SK-N-SH treated with all-trans-retinoic acid at 6 μM for 48 hours (cell line): ENCODE results near the gene NR2E1.

ENCODE experiments used
- ATAC-seq: fragments of 200-7000 bp; cut with Tn5 transposase; 3 replicates; pipeline ENCODE4 v1.9.1; 2020; ENCODE audit warnings: mild to moderate bottlenecking, moderate library complexity
- BACH2 ChIP-seq: fragments of 250-450 bp; sonication (Bioruptor Pico); IDR thresholded peaks from 2 replicates; pipeline ENCODE4 v1.9.0; 2021; ENCODE audit warnings: mild to moderate bottlenecking, borderline replicate concordance
- CSDC2 ChIP-seq: fragments of 250-450 bp; sonication (Bioruptor Pico); IDR thresholded peaks from 2 replicates; pipeline ENCODE4 v1.5.0; 2020; ENCODE audit warnings: mild to moderate bottlenecking, moderate library complexity
- ESRRG ChIP-seq: fragments of 250-450 bp; sonication (Bioruptor Pico); IDR thresholded peaks from 2 replicates; pipeline ENCODE4 v1.6.1; 2021; ENCODE audit warnings: mild to moderate bottlenecking
- ISL1 ChIP-seq: fragments of 250-450 bp; sonication (Bioruptor Pico); IDR thresholded peaks from 2 replicates; pipeline ENCODE4 v2.1.2; 2022; ENCODE audit warnings: mild to moderate bottlenecking, moderate library complexity
- OSR1 ChIP-seq: fragments of 250-450 bp; sonication (Bioruptor Pico); IDR thresholded peaks from 2 replicates; pipeline ENCODE4 v1.8.0; 2022; ENCODE audit warnings: moderate library complexity, mild to moderate bottlenecking, inconsistent platforms
- PPARA ChIP-seq: fragments of 250-450 bp; sonication (Bioruptor Pico); IDR thresholded peaks from 2 replicates; pipeline ENCODE4 v1.5.0; 2020; ENCODE audit warnings: mild to moderate bottlenecking, borderline replicate concordance
- RARB ChIP-seq: fragments of 250-450 bp; sonication (Bioruptor Pico); IDR thresholded peaks from 2 replicates; pipeline ENCODE4 v1.8.0; 2021; ENCODE audit warnings: mild to moderate bottlenecking, moderate library complexity
- SNAI2 ChIP-seq: fragments of 250-450 bp; sonication (Bioruptor Pico); IDR thresholded peaks from 2 replicates; pipeline ENCODE4 v1.5.0; 2020; ENCODE audit warnings: mild to moderate bottlenecking, moderate library complexity
- TCF4 ChIP-seq: fragments of 250-450 bp; sonication (Bioruptor Pico); IDR thresholded peaks from 2 replicates; pipeline ENCODE4 v1.8.0; 2021; ENCODE audit warnings: mild to moderate bottlenecking, moderate library complexity, borderline replicate concordance
- ZNF565 ChIP-seq: fragments of 450-650 bp; formaldehyde crosslinking; conservative IDR thresholded peaks from 2 replicates; pipeline ENCODE4 v1.5.0; 2020; ENCODE audit warnings: low read depth, mild to moderate bottlenecking, moderate library complexity
- ZNF70 ChIP-seq: fragments of 450-650 bp; formaldehyde crosslinking; IDR thresholded peaks from 2 replicates; pipeline ENCODE4 v1.5.0; 2020; ENCODE audit warnings: mild to moderate bottlenecking, moderate library complexity
- TF ChIP-seq, protein P1 (sequence below): fragments of 250-450 bp; sonication (Bioruptor Pico); IDR thresholded peaks from 2 replicates; pipeline ENCODE4 v1.5.1; 2020; ENCODE audit warnings: low read depth, mild to moderate bottlenecking, moderate library complexity
- TF ChIP-seq, protein P2 (sequence below): fragments of 250-450 bp; sonication (Bioruptor Pico); IDR thresholded peaks from 2 replicates; pipeline ENCODE4 v1.8.0; 2020; ENCODE audit warnings: mild to moderate bottlenecking, moderate library complexity, borderline replicate concordance
- TF ChIP-seq, protein P3 (sequence below): fragments of 250-450 bp; sonication (Bioruptor Pico); IDR thresholded peaks from 2 replicates; pipeline ENCODE4 v1.5.0; 2020; ENCODE audit warnings: mild to moderate bottlenecking, moderate library complexity
- TF ChIP-seq, protein P4 (sequence below): fragments of 250-450 bp; sonication (Bioruptor Pico); IDR thresholded peaks from 2 replicates; pipeline ENCODE4 v1.8.0; 2021; ENCODE audit warnings: low read depth, mild to moderate bottlenecking, moderate library complexity, borderline replicate concordance

The NR2E1 gene

DNA sequence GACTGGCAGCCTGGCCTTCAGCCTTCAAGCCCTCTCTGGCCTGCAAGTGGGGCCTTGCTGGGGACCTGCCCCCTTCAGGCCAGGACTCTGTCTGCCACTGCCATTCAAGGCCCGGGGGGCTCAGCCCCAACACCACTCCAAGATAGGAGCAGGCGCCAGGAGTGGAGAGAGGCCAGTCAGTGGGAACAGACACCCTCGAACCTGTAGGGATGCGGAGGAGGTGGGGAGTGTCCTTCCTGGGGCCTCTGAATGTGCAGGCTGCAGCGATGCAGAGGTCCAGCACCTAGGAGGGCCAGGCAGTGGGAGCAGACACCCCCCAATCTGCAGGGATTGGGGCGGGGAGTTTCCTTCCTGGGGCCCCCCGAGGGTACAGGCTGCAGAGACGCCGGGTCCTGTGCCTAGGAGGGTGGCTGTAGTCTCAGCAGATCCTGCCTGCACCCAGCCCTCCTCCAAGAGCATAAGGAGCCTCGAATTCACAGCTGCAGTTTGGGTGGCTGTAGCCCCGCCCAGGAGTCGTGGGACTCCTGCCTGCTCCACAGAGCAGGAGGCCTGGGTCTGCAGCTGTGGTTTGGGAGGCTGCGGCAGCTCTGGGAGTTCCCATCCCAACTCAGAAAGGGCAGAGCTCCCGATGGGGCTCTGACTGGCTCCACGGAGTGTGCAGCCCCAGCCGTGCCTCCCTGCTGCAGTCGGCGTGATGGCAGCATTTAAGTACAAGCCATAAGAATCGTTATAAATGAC is 33.1 kb downstream of the NR2E1 start:
- TF ChIP-seq PPARA: no peak
- TF ChIP-seq, protein P1, sequence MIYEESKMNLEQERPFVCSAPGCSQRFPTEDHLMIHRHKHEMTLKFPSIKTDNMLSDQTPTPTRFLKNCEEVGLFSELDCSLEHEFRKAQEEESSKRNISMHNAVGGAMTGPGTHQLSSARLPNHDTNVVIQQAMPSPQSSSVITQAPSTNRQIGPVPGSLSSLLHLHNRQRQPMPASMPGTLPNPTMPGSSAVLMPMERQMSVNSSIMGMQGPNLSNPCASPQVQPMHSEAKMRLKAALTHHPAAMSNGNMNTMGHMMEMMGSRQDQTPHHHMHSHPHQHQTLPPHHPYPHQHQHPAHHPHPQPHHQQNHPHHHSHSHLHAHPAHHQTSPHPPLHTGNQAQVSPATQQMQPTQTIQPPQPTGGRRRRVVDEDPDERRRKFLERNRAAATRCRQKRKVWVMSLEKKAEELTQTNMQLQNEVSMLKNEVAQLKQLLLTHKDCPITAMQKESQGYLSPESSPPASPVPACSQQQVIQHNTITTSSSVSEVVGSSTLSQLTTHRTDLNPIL (CRISPR knock-in tag): no peak
- no peak for TF ChIP-seq BACH2
- no peak for TF ChIP-seq ZNF565 (CRISPR knock-in tag)
- no peak for TF ChIP-seq CSDC2 (CRISPR knock-in tag)
- TF ChIP-seq OSR1 (CRISPR knock-in tag): no peak
- TF ChIP-seq, all 23 proteins: peak for 0
- ATAC-seq: no peak

DNA sequence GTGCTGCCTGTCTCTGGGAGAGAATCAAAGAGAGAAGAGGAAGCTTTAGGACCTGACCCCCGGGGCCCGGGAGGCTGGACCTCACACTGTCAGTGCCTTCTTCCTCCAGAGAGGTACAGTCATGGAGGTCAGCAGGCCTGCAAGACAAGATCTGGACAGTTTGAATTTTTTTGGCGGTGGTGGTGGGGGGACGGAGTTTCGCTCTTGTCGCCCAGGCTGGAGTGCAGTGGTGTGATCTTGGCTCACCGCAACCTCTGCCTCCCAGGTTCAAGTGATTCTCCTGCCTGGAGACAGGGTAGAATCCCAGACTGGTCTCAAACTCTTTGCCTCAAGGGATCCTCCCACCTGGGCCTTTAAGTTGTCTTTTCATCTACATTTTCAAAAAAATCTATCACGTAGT is 34.4 kb downstream of the NR2E1 start:
- TF ChIP-seq, protein P1 (CRISPR knock-in tag): no peak
- TF ChIP-seq, protein P2, sequence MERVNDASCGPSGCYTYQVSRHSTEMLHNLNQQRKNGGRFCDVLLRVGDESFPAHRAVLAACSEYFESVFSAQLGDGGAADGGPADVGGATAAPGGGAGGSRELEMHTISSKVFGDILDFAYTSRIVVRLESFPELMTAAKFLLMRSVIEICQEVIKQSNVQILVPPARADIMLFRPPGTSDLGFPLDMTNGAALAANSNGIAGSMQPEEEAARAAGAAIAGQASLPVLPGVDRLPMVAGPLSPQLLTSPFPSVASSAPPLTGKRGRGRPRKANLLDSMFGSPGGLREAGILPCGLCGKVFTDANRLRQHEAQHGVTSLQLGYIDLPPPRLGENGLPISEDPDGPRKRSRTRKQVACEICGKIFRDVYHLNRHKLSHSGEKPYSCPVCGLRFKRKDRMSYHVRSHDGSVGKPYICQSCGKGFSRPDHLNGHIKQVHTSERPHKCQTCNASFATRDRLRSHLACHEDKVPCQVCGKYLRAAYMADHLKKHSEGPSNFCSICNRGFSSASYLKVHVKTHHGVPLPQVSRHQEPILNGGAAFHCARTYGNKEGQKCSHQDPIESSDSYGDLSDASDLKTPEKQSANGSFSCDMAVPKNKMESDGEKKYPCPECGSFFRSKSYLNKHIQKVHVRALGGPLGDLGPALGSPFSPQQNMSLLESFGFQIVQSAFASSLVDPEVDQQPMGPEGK (CRISPR knock-in tag): no peak
- TF ChIP-seq ZNF565 (CRISPR knock-in tag) (no peak), PPARA (no peak)
- ATAC-seq: no peak

DNA sequence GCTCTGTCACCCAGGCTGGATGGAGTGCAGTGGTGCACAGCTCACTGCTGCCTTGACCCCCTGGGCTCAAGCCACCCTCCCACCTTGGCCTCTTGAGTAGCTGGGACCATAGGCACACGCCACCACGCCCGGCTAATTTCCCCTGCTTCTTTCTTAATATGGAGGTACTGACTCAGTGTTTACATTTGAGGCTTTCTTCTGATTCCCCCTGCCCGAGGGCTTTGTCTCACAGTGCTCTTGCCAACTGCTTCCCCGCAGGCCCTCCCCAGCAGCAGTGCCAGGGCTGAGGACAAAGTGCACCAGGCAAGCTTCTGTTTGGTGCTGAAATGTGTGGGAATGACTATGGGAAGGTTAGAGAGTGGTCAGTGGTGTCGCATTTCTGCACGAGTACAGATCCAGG is 34.8 kb downstream of the NR2E1 start:
- TF ChIP-seq TCF4 (CRISPR knock-in tag): no peak
- TF ChIP-seq ISL1: no peak
- TF ChIP-seq, protein P3, sequence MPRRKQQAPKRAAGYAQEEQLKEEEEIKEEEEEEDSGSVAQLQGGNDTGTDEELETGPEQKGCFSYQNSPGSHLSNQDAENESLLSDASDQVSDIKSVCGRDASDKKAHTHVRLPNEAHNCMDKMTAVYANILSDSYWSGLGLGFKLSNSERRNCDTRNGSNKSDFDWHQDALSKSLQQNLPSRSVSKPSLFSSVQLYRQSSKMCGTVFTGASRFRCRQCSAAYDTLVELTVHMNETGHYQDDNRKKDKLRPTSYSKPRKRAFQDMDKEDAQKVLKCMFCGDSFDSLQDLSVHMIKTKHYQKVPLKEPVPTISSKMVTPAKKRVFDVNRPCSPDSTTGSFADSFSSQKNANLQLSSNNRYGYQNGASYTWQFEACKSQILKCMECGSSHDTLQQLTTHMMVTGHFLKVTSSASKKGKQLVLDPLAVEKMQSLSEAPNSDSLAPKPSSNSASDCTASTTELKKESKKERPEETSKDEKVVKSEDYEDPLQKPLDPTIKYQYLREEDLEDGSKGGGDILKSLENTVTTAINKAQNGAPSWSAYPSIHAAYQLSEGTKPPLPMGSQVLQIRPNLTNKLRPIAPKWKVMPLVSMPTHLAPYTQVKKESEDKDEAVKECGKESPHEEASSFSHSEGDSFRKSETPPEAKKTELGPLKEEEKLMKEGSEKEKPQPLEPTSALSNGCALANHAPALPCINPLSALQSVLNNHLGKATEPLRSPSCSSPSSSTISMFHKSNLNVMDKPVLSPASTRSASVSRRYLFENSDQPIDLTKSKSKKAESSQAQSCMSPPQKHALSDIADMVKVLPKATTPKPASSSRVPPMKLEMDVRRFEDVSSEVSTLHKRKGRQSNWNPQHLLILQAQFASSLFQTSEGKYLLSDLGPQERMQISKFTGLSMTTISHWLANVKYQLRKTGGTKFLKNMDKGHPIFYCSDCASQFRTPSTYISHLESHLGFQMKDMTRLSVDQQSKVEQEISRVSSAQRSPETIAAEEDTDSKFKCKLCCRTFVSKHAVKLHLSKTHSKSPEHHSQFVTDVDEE (CRISPR knock-in tag): no peak
- no peak for TF ChIP-seq OSR1 (CRISPR knock-in tag)
- TF ChIP-seq, protein P1 (CRISPR knock-in tag): no peak
- TF ChIP-seq, protein P4, sequence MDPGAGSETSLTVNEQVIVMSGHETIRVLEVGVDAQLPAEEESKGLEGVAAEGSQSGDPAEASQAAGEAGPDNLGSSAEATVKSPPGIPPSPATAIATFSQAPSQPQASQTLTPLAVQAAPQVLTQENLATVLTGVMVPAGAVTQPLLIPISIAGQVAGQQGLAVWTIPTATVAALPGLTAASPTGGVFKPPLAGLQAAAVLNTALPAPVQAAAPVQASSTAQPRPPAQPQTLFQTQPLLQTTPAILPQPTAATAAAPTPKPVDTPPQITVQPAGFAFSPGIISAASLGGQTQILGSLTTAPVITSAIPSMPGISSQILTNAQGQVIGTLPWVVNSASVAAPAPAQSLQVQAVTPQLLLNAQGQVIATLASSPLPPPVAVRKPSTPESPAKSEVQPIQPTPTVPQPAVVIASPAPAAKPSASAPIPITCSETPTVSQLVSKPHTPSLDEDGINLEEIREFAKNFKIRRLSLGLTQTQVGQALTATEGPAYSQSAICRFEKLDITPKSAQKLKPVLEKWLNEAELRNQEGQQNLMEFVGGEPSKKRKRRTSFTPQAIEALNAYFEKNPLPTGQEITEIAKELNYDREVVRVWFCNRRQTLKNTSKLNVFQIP (CRISPR knock-in tag): no peak
- TF ChIP-seq ZNF70 (CRISPR knock-in tag): no peak
- no peak for TF ChIP-seq SNAI2 (CRISPR knock-in tag)
- no peak for TF ChIP-seq PPARA
- no peak for TF ChIP-seq ESRRG (CRISPR knock-in tag)
- TF ChIP-seq RARB (CRISPR knock-in tag): no peak
- no peak for TF ChIP-seq ZNF565 (CRISPR knock-in tag)
- ATAC-seq: no peak; the same call in 2 of the 3 replicates
